ENCODE measurements around the gene SPATS2L. TPM values are rescaled to one million over a fixed set of nuclear protein-coding genes. Genes with fewer than 3 reads are reported as not detected.

SPATS2L gene
- total RNA-seq, 4 donors from 2014 or later: 99.0 to 142 (median 124) TPM

DNA sequence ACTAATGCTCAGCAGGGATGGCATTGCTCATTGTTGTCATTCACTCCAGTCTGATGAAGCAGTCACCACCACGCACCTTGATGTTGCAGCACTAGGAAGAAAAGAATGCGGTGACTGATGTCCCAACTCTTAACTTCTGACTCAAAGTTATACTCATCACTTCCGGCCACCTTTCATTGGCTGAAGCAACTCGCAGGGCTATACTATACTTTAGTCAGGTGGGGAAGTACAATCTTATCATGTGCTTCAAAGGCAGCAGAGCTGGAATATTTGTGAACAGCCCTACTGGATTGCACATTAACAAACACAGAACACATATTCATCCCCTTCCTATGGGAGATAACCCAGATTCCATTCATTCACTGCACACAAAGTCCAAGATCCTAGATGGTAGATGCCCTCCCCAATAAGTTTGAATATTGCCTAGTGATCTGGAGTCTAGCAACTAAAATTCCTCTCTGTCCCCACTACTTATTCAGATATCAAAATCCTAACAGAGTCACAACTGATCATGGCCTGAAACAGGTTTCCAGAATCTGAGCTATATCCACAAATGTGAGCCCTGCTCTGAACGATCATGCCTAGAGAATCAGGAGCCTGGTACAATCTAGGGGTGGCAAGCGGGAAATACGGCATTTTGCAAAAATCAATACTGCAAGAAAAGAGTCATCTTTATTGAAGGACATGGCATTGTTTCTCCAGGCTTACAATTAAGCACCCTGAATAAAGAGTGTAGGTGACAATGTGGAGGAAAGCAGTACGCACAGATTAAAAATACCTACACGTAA, 3.4 kb upstream of the SPATS2L start:
- TF ChIP-seq, protein P1, sequence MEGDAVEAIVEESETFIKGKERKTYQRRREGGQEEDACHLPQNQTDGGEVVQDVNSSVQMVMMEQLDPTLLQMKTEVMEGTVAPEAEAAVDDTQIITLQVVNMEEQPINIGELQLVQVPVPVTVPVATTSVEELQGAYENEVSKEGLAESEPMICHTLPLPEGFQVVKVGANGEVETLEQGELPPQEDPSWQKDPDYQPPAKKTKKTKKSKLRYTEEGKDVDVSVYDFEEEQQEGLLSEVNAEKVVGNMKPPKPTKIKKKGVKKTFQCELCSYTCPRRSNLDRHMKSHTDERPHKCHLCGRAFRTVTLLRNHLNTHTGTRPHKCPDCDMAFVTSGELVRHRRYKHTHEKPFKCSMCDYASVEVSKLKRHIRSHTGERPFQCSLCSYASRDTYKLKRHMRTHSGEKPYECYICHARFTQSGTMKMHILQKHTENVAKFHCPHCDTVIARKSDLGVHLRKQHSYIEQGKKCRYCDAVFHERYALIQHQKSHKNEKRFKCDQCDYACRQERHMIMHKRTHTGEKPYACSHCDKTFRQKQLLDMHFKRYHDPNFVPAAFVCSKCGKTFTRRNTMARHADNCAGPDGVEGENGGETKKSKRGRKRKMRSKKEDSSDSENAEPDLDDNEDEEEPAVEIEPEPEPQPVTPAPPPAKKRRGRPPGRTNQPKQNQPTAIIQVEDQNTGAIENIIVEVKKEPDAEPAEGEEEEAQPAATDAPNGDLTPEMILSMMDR (IDR thresholded peaks at IDR 0.05): no peak
- no peak for TF ChIP-seq POLR2A (IDR thresholded peaks at IDR 0.05)
- H3K27ac ChIP-seq: no peak overlapping the region
- no peak for DNase-seq
- H3K4me1 ChIP-seq: peaks cover 0 to 10% (median 2%) of the 10 kb centered on the region in 4 donors
- no peaks in the 10 kb centered on the region for H3K36me3 ChIP-seq
- no peaks in the 10 kb centered on the region for H3K27me3 ChIP-seq
- no peak overlapping the region for H3K4me3 ChIP-seq
- H3K9me3 ChIP-seq: no peaks in the 10 kb centered on the region

DNA sequence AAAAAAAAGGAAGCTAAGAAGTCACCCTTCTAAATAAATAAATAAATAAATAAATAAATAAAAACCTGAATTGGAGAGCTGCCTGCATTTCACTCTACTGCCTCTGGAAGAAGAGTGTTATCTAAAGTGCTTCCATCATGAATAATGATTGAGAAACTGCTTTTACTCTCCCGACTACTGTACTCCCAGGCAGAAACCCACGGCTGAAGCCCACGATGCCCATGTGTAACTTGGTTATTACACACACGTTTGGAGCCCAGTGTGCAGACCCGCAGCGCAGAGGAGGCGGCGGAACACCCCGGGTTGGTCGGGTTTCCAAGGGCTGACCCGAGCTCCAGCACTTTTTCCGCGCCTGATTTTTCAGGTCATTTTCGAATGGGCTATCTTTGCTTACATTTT, 697 bp upstream of the SPATS2L start:
- no peaks in the 10 kb centered on the region for H3K36me3 ChIP-seq
- H3K9me3 ChIP-seq: no peaks in the 10 kb centered on the region
- H3K27ac ChIP-seq: peak overlapping the region; percentile 78 to 98 (median 90)
- H3K4me1 ChIP-seq: peaks cover 0 to 19% (median 2%) of the 10 kb centered on the region in 4 donors
- H3K27me3 ChIP-seq: no peaks in the 10 kb centered on the region
- peak overlapping the region; percentile 65 to 94 (median 72) for H3K4me3 ChIP-seq
- DNase-seq: peak in 2 of 3 donors; percentile 53 to 69
- TF ChIP-seq, protein P1 (IDR thresholded peaks at IDR 0.05): peak in 3 of 6 experiments; percentile 30 to 47 (median 37)
- no peak for TF ChIP-seq POLR2A (IDR thresholded peaks at IDR 0.05)

DNA sequence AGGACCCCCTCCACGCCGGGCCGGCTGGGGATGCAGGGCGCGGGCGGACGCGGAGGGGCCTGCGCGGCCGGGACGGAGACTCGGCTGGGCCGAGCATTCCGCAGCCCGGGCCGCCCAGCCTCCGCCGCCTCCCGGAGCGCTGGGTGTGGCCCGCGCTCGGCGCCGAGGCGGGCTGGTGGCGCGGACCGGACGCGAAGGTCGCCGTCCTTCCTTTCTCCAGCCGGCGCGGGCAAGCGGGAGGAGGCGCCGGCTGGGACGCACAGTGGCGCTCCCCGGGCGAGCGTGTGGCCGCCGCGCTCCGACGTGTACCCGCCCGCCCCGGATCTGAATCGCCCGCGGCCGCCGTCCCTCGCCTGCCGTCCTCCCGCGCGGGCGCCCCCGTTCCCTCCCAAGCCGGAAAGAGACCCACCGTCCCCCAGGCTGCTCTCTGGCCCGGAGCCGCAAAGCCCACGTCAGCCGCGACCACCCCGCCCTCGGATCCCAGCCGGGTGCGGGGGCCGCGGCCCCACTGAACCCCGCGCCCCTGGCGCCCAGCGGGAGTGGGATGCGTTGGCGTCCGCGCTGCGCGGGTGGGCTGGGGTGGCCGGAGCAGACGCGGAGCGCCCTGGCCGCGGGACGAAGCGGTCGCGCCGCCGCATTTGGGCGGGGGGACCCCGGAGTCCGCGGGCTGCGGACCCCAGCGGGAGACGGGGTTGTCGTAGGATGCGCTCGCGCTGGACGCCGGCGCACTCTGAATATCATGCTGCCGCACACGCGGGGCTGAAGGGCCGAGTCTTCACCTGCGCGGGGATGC, 634 bp downstream of the SPATS2L start:
- Histone ChIP-seq H3K4me1 (peaks cover 0 to 19% (median 2%) of the 10 kb centered on the region in 4 donors), H3K4me3 (peak overlapping the region; percentile 65 to 94 (median 72)), H3K27ac (peak overlapping the region; percentile 78 to 98 (median 90)), H3K9me3 (no peaks in the 10 kb centered on the region), H3K27me3 (no peaks in the 10 kb centered on the region), H3K36me3 (no peaks in the 10 kb centered on the region)
- peak in 2 of 3 donors; percentile 60 to 80 for DNase-seq
- peak in 1 of 2 donors; percentile 57 for TF ChIP-seq POLR2A (IDR thresholded peaks at IDR 0.05)
- TF ChIP-seq, protein P1 (IDR thresholded peaks at IDR 0.05): no peak

DNA sequence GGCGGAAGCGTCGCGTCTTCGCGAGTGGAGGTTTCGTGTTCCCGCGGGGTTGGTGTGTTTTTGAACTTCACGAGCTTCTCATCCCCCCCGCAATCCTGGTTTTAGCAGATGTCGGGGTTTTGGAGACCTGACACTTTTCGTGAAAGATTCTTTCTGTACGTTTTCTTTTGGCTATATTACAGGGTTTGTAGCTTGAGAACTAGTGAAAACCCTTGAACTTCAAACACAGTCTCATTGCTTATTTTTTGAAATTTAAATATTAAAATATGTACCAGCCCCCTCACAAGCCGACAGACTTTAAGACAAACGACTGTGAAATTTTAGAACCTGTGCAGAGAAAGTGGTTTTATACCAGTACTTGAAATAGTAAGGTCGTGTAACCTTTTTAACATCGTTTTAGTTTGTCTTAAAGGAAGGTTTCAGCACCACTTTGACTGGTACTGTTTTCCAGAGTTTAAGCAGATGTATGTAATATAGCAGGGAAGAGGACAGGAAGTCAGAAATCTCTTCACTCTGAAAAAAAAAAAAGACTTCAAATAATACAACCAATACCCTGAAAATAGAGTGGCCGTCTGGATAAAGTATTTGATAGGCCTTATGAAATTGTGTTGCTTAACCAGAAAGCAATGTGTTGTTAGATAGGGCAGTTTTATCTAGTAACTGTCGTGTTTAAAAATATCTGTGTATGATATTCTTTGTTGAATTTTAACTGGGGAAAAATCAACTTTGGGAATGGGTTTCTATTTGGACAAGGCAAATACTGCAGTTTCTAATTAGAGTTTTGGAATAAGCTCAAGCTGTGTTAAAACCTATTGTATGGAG, 1.4 kb downstream of the SPATS2L start:
- Histone ChIP-seq H3K9me3 (no peaks in the 10 kb centered on the region), H3K27me3 (no peaks in the 10 kb centered on the region), H3K4me3 (peak overlapping the region; percentile 65 to 94 (median 72)), H3K27ac (peak overlapping the region; percentile 78 to 98 (median 90)), H3K36me3 (no peaks in the 10 kb centered on the region), H3K4me1 (peaks cover 0 to 19% (median 2%) of the 10 kb centered on the region in 4 donors)
- TF ChIP-seq POLR2A (IDR thresholded peaks at IDR 0.05): no peak
- TF ChIP-seq, protein P1 (IDR thresholded peaks at IDR 0.05): no peak
- DNase-seq: peak in 1 of 3 donors; percentile 20
